Ascending aorta (tissue), 2 donors: ENCODE results near the gene TAS1R2. TPM values are rescaled to one million over a fixed set of nuclear protein-coding genes. Genes with fewer than 3 reads are reported as not detected.

ENCODE experiments used
- DNase-seq, 2 donors: peaks; one replicate each; pipeline ENCODE4 v3.0.0-alpha.2; 2019; ENCODE audit warnings: low spot score in 2 of 2
- H3K27ac ChIP-seq, 2 donors: fragments of 200-600 bp; sonication (generic); one replicate each; pipeline ENCODE4 v1.5.1; 2016 to 2017; ENCODE audit warnings: mild to moderate bottlenecking in 1 of 2
- H3K27me3 ChIP-seq: fragments of 200-600 bp; sonication (generic); one replicate; pipeline ENCODE4 v1.5.1; 2017
- H3K36me3 ChIP-seq, 2 donors: fragments of 200-600 bp; sonication (generic); one replicate each; pipeline ENCODE4 v1.5.1; 2016
- H3K4me1 ChIP-seq, 2 donors: fragments of 200-600 bp; sonication (generic); one replicate each; pipeline ENCODE4 v1.5.1; 2016 to 2017; ENCODE audit warnings: mild to moderate bottlenecking in 1 of 2
- H3K4me3 ChIP-seq, 2 donors: fragments of 200-600 bp; sonication (generic); one replicate each; pipeline ENCODE4 v1.5.1; 2016 to 2017; ENCODE audit warnings: mild to moderate bottlenecking in 1 of 2
- H3K9me3 ChIP-seq, 2 donors: fragments of 200-600 bp; sonication (generic); one replicate each; pipeline ENCODE4 v1.5.1; 2016
- intact Hi-C: fragments of 100-400 bp; cut with DNase I; formaldehyde crosslinking; loops from one replicate; pipeline ENCODE4 v1.15.1; 2023
- total RNA-seq: library from RNA; depleted of rRNA; stranded (reverse); fragments of >200 nt; gene quantifications from one replicate; pipeline ENCODE4 v1.1.0, GENCODE V29; 2016
- TF ChIP-seq, protein P1 (sequence below), 3 experiments: fragments of 200-600 bp in 2 of 3; fragments of 450-650 bp in 1 of 3; sonication (generic) in 2 of 3; IDR thresholded peaks; one replicate each; pipeline ENCODE4 v1.5.1; 2016 to 2019; ENCODE audit warnings: antibody characterized with exemption in 3 of 3, mild to moderate bottlenecking in 1 of 3, moderate library complexity in 1 of 3

TAS1R2 gene
- total RNA-seq, 1 donor from 2014 or later: not detected

- H3K36me3 ChIP-seq: peaks cover 6 to 12% of the 10 kb centered on the region in 2 donors
- intact Hi-C loops: loop anchor here (5.0 kb wide), 1 partner anchor 279 kb away; no protein-coding TSS in a partner anchor
- no peaks in the 10 kb centered on the region for H3K27me3 ChIP-seq
- H3K9me3 ChIP-seq: no peaks in the 10 kb centered on the region
- TF ChIP-seq, protein P1, sequence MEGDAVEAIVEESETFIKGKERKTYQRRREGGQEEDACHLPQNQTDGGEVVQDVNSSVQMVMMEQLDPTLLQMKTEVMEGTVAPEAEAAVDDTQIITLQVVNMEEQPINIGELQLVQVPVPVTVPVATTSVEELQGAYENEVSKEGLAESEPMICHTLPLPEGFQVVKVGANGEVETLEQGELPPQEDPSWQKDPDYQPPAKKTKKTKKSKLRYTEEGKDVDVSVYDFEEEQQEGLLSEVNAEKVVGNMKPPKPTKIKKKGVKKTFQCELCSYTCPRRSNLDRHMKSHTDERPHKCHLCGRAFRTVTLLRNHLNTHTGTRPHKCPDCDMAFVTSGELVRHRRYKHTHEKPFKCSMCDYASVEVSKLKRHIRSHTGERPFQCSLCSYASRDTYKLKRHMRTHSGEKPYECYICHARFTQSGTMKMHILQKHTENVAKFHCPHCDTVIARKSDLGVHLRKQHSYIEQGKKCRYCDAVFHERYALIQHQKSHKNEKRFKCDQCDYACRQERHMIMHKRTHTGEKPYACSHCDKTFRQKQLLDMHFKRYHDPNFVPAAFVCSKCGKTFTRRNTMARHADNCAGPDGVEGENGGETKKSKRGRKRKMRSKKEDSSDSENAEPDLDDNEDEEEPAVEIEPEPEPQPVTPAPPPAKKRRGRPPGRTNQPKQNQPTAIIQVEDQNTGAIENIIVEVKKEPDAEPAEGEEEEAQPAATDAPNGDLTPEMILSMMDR (IDR thresholded peaks at IDR 0.05): no peak
- H3K4me3 ChIP-seq: no peak overlapping the region
- DNase-seq: no peak
- no peaks in the 10 kb centered on the region for H3K4me1 ChIP-seq
- no peak overlapping the region for H3K27ac ChIP-seq
Observed at GRCh38 chr1:18876210-18876609, 16.8 kb upstream of the TAS1R2 start.

GRCh38 chr1:18875796-18876128, 16.3 kb upstream of the TAS1R2 start:
- H3K4me1 ChIP-seq: no peaks in the 10 kb centered on the region
- peaks cover 6 to 10% of the 10 kb centered on the region in 2 donors for H3K36me3 ChIP-seq
- no peak overlapping the region for H3K27ac ChIP-seq
- no peak overlapping the region for H3K4me3 ChIP-seq
- no peak for DNase-seq
- TF ChIP-seq, protein P1 (IDR thresholded peaks at IDR 0.05): no peak
- H3K27me3 ChIP-seq: no peaks in the 10 kb centered on the region
- intact Hi-C loops: loop anchor here (5.0 kb wide), 1 partner anchor 278 kb away; no protein-coding TSS in a partner anchor
- no peaks in the 10 kb centered on the region for H3K9me3 ChIP-seq

DNA sequence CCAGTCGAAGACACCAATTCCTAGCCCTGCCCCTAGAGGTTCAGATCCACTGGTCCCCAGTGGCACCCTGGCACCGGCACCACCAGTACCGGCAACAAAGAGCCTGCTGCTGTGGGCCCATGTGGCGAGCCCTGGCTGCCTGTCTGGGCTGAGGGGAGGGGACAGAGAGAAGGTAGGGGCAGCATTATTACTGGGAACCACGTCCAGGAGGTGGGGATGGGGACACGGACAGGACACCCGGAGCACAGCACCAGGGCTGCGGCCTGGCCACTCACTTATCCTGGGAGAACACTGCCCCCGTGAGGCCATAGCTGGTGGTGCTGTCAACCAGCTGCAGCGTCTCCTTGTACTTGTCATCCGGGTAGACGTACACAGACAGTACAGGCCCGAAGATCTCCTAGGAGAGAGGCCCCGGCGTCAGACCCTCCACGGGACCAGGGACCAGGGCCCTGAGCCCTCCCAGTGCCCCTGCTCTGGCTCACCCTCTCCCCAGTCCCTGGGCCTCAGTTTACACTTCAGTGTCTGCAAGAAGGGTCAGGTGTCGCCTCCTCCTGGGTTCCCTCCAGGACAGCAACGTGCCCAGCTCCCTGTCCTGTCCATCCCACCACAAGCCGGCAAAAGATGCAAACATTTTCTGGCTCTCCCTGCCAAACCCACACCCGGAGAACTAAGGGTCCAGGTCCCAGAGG, 15.8 kb upstream of the TAS1R2 start:
- Histone ChIP-seq H3K9me3 (no peaks in the 10 kb centered on the region), H3K4me3 (no peak overlapping the region), H3K36me3 (peaks cover 6 to 10% of the 10 kb centered on the region in 2 donors), H3K27ac (no peak overlapping the region), H3K27me3 (no peaks in the 10 kb centered on the region), H3K4me1 (no peaks in the 10 kb centered on the region)
- TF ChIP-seq, protein P1 (IDR thresholded peaks at IDR 0.05): peak; percentile 59 to 80 (median 76)
- peak in 1 of 2 donors; percentile 82 for DNase-seq
- intact Hi-C loops: loop anchor here (5.0 kb wide), 1 partner anchor 278 kb away; no protein-coding TSS in a partner anchor

DNA sequence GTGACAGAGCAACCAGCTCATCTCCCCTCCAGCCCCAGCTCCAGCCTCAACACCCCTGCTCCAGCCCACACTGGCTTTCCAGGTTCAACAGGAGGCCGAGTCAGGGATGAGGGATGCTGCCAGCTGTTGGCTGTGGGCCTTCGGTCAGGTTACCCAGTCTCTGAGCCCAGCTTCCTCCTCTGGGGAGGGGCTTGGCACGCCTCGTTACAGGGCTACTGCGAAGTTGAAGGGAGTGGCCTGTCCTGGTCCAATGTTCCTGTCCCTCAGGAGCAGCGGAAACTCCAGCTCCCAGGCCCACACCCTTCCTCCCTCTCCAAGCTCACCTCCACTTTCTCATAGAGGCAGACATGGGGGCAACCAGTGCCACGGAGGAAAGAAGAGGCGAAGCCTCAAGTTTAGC, 15.1 kb upstream of the TAS1R2 start:
- DNase-seq: no peak
- TF ChIP-seq, protein P1 (IDR thresholded peaks at IDR 0.05): no peak
- Histone ChIP-seq H3K27me3 (no peaks in the 10 kb centered on the region), H3K27ac (no peak overlapping the region), H3K9me3 (no peaks in the 10 kb centered on the region), H3K4me3 (no peak overlapping the region), H3K4me1 (no peaks in the 10 kb centered on the region), H3K36me3 (peaks cover 6 to 10% of the 10 kb centered on the region in 2 donors)
- intact Hi-C loops: no loop called here

GRCh38 chr1:18874036-18874435, 14.6 kb upstream of the TAS1R2 start:
- Histone ChIP-seq H3K4me1 (no peaks in the 10 kb centered on the region), H3K27me3 (no peaks in the 10 kb centered on the region), H3K9me3 (no peaks in the 10 kb centered on the region), H3K27ac (no peak overlapping the region), H3K36me3 (peaks cover 6 to 10% of the 10 kb centered on the region in 2 donors), H3K4me3 (no peak overlapping the region)
- TF ChIP-seq, protein P1 (IDR thresholded peaks at IDR 0.05): no peak
- no peak for DNase-seq
- intact Hi-C loops: no loop called here
